Nephron progenitor cell (in vitro differentiated cells): Measurements from ENCODE around the gene IBTK.

Source experiments
- DNase-seq: peaks from one replicate; pipeline ENCODE4 v3.0.0; 2021
- H3K27ac Mint-ChIP-seq: 2 replicates; pipeline ENCODE4 v1.8.0; 2021; ENCODE audit warnings: mild to moderate bottlenecking, moderate library complexity, mixed read lengths
- H3K27me3 Mint-ChIP-seq: 2 replicates; pipeline ENCODE4 v1.8.0; 2021; ENCODE audit warnings: mild to moderate bottlenecking, low read depth, mixed read lengths; ENCODE audit not compliant: poor library complexity
- H3K36me3 Mint-ChIP-seq: 2 replicates; pipeline ENCODE4 v1.8.0; 2021; ENCODE audit warnings: low read depth, mixed read lengths
- H3K4me1 Mint-ChIP-seq: 2 replicates; pipeline ENCODE4 v1.8.0; 2021; ENCODE audit warnings: mixed read lengths
- H3K4me3 Mint-ChIP-seq: 2 replicates; pipeline ENCODE4 v1.8.0; 2021; ENCODE audit warnings: mild to moderate bottlenecking, moderate library complexity, mixed read lengths
- H3K9me3 Mint-ChIP-seq: 2 replicates; pipeline ENCODE4 v1.8.0; 2021; ENCODE audit warnings: mild to moderate bottlenecking, moderate library complexity, mixed read lengths
- TF ChIP-seq, protein P1 (sequence below): fragments of 200-600 bp; sonication (generic); IDR thresholded peaks from 2 replicates; pipeline ENCODE4 v1.5.0; 2021; ENCODE audit warnings: antibody characterized with exemption

Gene IBTK

DNA sequence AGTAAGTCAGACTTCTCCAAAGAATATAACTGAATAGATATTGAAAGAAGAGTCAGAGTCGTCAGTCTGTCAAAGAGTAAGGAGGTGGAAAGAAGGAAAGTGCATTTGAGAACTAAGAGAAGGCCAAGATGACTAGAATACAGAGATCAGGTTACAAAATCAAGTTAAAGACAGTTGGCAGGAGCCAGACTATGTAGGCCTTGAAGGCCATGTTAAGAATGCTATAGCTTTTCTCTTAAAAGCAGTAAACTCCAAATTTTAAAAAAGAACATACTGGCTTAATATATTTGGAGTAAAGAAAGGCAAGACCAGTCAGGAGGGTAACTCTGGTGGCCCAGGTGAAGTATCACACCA is 68.8 kb downstream of the IBTK start:
- Mint-ChIP-seq H3K4me1 (peaks cover 15% of the 10 kb centered on the region), H3K27ac (peak overlapping the region; percentile 1), H3K9me3 (no peaks in the 10 kb centered on the region), H3K4me3 (no peak overlapping the region), H3K36me3 (peaks cover 43% of the 10 kb centered on the region), H3K27me3 (no peaks in the 10 kb centered on the region)
- TF ChIP-seq, protein P1, sequence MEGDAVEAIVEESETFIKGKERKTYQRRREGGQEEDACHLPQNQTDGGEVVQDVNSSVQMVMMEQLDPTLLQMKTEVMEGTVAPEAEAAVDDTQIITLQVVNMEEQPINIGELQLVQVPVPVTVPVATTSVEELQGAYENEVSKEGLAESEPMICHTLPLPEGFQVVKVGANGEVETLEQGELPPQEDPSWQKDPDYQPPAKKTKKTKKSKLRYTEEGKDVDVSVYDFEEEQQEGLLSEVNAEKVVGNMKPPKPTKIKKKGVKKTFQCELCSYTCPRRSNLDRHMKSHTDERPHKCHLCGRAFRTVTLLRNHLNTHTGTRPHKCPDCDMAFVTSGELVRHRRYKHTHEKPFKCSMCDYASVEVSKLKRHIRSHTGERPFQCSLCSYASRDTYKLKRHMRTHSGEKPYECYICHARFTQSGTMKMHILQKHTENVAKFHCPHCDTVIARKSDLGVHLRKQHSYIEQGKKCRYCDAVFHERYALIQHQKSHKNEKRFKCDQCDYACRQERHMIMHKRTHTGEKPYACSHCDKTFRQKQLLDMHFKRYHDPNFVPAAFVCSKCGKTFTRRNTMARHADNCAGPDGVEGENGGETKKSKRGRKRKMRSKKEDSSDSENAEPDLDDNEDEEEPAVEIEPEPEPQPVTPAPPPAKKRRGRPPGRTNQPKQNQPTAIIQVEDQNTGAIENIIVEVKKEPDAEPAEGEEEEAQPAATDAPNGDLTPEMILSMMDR, result no peak
- DNase-seq, result no peak

GRCh38 chr6:82178077-82178758 is 69.3 kb downstream of the IBTK start:
- H3K9me3 Mint-ChIP-seq, result no peaks in the 10 kb centered on the region
- no peak overlapping the region for H3K4me3 Mint-ChIP-seq
- DNase-seq, result no peak
- H3K27ac Mint-ChIP-seq, result peak overlapping the region; percentile 1
- H3K4me1 Mint-ChIP-seq, result peaks cover 15% of the 10 kb centered on the region
- TF ChIP-seq, protein P1, result peak; percentile 9
- no peaks in the 10 kb centered on the region for H3K27me3 Mint-ChIP-seq
- peaks cover 47% of the 10 kb centered on the region for H3K36me3 Mint-ChIP-seq

GRCh38 chr6:82176616-82177015 is 70.9 kb downstream of the IBTK start:
- Mint-ChIP-seq H3K4me3 (no peak overlapping the region), H3K27ac (no peak overlapping the region), H3K4me1 (peaks cover 15% of the 10 kb centered on the region), H3K9me3 (no peaks in the 10 kb centered on the region), H3K27me3 (no peaks in the 10 kb centered on the region), H3K36me3 (peaks cover 50% of the 10 kb centered on the region)
- no peak for DNase-seq
- TF ChIP-seq, protein P1, result no peak

DNA sequence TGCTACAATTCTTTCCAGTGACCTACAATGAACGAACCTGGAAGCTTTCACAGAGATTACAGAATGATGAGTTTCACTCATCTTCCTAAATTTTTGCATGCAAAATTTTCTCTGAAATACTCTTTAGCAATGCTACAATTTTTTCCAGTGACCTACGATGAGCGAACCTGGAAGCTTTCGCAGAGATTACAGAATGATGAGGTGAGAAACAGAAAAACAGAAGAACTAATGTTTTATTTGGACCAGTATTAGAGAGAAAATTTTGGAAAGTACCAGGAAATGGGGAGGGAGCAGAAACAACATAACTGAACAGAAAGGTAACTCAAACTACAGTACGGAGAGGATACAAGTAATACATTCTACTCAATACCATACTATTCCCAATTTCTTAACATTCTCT is 75.0 kb downstream of the IBTK start:
- TF ChIP-seq, protein P1, result no peak
- no peak overlapping the region for H3K4me3 Mint-ChIP-seq
- no peak for DNase-seq
- no peaks in the 10 kb centered on the region for H3K27me3 Mint-ChIP-seq
- no peaks in the 10 kb centered on the region for H3K4me1 Mint-ChIP-seq
- no peaks in the 10 kb centered on the region for H3K9me3 Mint-ChIP-seq
- H3K36me3 Mint-ChIP-seq, result peaks cover 66% of the 10 kb centered on the region
- H3K27ac Mint-ChIP-seq, result no peak overlapping the region

DNA sequence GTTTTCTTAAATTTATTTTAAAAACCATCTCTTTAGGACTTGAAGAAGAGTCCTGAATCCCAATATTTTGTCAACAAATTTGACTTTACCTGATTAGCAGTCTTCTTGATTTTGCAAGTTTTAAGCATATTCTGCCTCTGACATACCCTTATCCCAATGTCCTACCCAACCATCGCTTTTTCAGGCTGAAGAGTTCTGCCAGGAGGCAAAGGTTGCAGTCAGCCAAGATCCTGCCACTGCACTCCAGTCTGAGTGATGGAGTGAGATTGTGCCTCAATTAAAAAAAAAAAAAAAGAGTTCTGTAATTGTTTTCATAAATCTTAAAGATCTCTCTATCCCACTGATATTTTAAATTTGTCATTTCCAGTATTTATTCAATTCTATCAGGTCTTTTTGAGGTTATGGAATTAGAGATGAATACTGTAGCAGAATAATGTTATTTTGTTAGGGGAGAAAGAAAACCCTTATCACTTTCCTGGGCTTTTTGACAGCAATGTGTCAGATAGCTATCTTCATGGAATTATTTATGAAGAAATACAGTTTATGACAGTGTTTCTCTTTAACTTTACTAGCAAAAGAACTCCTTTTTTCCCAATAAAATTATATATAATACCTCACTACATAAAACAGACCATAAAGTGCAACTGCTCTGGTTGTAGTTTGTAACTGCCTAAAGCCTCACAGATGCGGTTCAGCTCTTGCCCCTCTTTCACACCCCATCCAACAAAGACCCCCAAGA is 78.2 kb downstream of the IBTK start:
- Mint-ChIP-seq H3K27ac (peak overlapping the region; percentile 93), H3K4me1 (no peaks in the 10 kb centered on the region)

More for the DNA sequence above, 78.2 kb downstream of the IBTK start:
- no peaks in the 10 kb centered on the region for H3K27me3 Mint-ChIP-seq
- no peak for DNase-seq
- no peak overlapping the region for H3K4me3 Mint-ChIP-seq
- peaks cover 73% of the 10 kb centered on the region for H3K36me3 Mint-ChIP-seq
- H3K9me3 Mint-ChIP-seq, result no peaks in the 10 kb centered on the region
- TF ChIP-seq, protein P1, result no peak
